ENCODE measurements around the gene BHLHE23. TPM values are rescaled to one million over a fixed set of nuclear protein-coding genes. Genes with fewer than 3 reads are reported as not detected.
A peak's percentile ranks its signal among the peaks of the same experiment; 100 is the strongest.

Gene BHLHE23
- total RNA-seq, 1 experiment from 2014 or later: not detected

- no peak for DNase-seq
- Histone ChIP-seq H3K36me3 (ENCODE audit: insufficient read depth, low read length) (no peaks in the 10 kb centered on the region), H3K4me2 (ENCODE audit: low read depth, low read length, poor library complexity, severe bottlenecking) (peak overlapping the region; percentile 11), H3K9ac (ENCODE audit: low read length) (no peak overlapping the region), H3K9me2 (replicated peaks; ENCODE audit: insufficient read depth, low read length) (no peaks in the 10 kb centered on the region), H3K79me2 (ENCODE audit: low read length) (no peaks in the 10 kb centered on the region), H3K9me3 (ENCODE audit: low read length) (no peaks in the 10 kb centered on the region), H3K4me3 (ENCODE audit: low read length) (no peak overlapping the region), H3K27ac (ENCODE audit: low read length) (no peak overlapping the region), H3K27me3 (ENCODE audit: low read length) (no peaks in the 10 kb centered on the region), H3K4me1 (ENCODE audit: low read length) (no peaks in the 10 kb centered on the region), H4K20me1 (ENCODE audit: insufficient read depth, low read depth, low read length) (no peaks in the 10 kb centered on the region), H2AFZ (ENCODE audit: low read length) (no peak overlapping the region)
Measured at GRCh38 chr20:62989201-62989601, 17.6 kb downstream of the BHLHE23 start.

DNA sequence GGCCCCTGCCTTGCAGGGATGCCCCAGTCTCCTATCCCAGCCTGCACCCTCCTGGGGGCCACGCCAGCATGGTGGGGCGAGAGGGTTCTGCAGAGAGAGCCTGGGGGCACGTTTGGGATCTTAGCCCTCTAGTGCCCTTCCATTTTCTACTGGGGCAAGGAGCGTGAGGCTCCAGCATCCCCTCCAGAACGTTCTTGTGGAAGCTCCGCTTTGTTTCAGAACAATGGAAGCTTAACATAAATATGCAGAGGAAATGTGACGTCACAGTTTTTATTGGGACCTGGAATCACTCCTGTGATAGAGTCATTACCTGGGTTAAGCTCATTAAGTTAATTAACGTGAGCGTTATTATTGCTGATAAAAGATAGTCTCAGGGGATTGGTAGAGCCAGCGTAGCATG is 19.6 kb downstream of the BHLHE23 start:
- DNase-seq: no peak

DNA sequence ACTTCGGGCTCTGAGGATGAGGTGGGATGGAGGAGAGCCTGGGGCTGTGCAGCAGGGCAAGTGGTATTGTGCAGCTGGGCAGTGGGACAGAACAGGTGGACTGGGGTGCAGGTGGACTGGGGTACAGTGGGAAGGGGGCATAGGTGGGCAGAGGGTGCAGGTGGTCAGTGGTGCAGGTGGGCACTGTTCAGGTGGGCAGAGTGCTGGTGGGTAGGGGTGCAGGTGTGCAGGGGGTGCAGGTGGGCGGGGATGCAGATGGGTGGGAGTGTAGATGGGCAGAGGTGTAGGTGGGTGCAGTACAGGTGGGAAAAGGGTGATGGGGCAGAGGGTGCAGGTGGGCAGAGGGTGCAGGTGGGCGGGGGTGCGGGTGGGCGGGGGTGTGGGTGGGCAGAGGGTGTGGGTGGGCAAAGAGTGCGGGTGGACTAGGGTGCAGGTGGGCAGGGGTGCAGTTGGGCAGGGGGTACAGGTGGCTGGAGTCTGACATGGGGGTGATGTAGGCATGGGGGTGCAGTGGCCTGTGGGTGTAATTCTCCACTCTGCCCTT is 20.4 kb downstream of the BHLHE23 start:
- Histone ChIP-seq H3K9me2 (replicated peaks; ENCODE audit: insufficient read depth, low read length) (no peaks in the 10 kb centered on the region), H3K9ac (ENCODE audit: low read length) (no peak overlapping the region), H3K27ac (ENCODE audit: low read length) (no peak overlapping the region), H4K20me1 (ENCODE audit: insufficient read depth, low read depth, low read length) (no peaks in the 10 kb centered on the region), H2AFZ (ENCODE audit: low read length) (no peak overlapping the region), H3K27me3 (ENCODE audit: low read length) (no peaks in the 10 kb centered on the region), H3K9me3 (ENCODE audit: low read length) (no peaks in the 10 kb centered on the region), H3K4me2 (ENCODE audit: low read depth, low read length, poor library complexity, severe bottlenecking) (no peak overlapping the region), H3K4me1 (ENCODE audit: low read length) (no peaks in the 10 kb centered on the region), H3K36me3 (ENCODE audit: insufficient read depth, low read length) (no peaks in the 10 kb centered on the region), H3K4me3 (ENCODE audit: low read length) (no peak overlapping the region), H3K79me2 (ENCODE audit: low read length) (no peaks in the 10 kb centered on the region)
- DNase-seq: no peak

More for the DNA sequence above, 19.6 kb downstream of the BHLHE23 start:
- H3K27me3 ChIP-seq (ENCODE audit: low read length): no peaks in the 10 kb centered on the region
- no peaks in the 10 kb centered on the region for H3K36me3 ChIP-seq (ENCODE audit: insufficient read depth, low read length)
- no peak overlapping the region for H2AFZ ChIP-seq (ENCODE audit: low read length)
- H3K79me2 ChIP-seq (ENCODE audit: low read length): no peaks in the 10 kb centered on the region
- H3K27ac ChIP-seq (ENCODE audit: low read length): no peak overlapping the region
- no peaks in the 10 kb centered on the region for H4K20me1 ChIP-seq (ENCODE audit: insufficient read depth, low read depth, low read length)
- H3K9ac ChIP-seq (ENCODE audit: low read length): no peak overlapping the region
- H3K4me3 ChIP-seq (ENCODE audit: low read length): no peak overlapping the region
- H3K9me2 ChIP-seq (replicated peaks; ENCODE audit: insufficient read depth, low read length): no peaks in the 10 kb centered on the region
- no peak overlapping the region for H3K4me2 ChIP-seq (ENCODE audit: low read depth, low read length, poor library complexity, severe bottlenecking)
- no peaks in the 10 kb centered on the region for H3K4me1 ChIP-seq (ENCODE audit: low read length)
- H3K9me3 ChIP-seq (ENCODE audit: low read length): no peaks in the 10 kb centered on the region

GRCh38 chr20:62985444-62985778 is 21.4 kb downstream of the BHLHE23 start:
- no peak for DNase-seq
- Histone ChIP-seq H3K9ac (ENCODE audit: low read length) (no peak overlapping the region), H2AFZ (ENCODE audit: low read length) (no peak overlapping the region), H3K4me3 (ENCODE audit: low read length) (no peak overlapping the region), H3K4me1 (ENCODE audit: low read length) (no peaks in the 10 kb centered on the region), H3K9me2 (replicated peaks; ENCODE audit: insufficient read depth, low read length) (no peaks in the 10 kb centered on the region), H3K27ac (ENCODE audit: low read length) (no peak overlapping the region), H4K20me1 (ENCODE audit: insufficient read depth, low read depth, low read length) (no peaks in the 10 kb centered on the region), H3K79me2 (ENCODE audit: low read length) (no peaks in the 10 kb centered on the region), H3K4me2 (ENCODE audit: low read depth, low read length, poor library complexity, severe bottlenecking) (no peak overlapping the region), H3K9me3 (ENCODE audit: low read length) (no peaks in the 10 kb centered on the region), H3K27me3 (ENCODE audit: low read length) (no peaks in the 10 kb centered on the region), H3K36me3 (ENCODE audit: insufficient read depth, low read length) (no peaks in the 10 kb centered on the region)

- Histone ChIP-seq H3K9ac (ENCODE audit: low read length) (no peak overlapping the region), H3K79me2 (ENCODE audit: low read length) (no peaks in the 10 kb centered on the region), H4K20me1 (ENCODE audit: insufficient read depth, low read depth, low read length) (no peaks in the 10 kb centered on the region), H3K4me2 (ENCODE audit: low read depth, low read length, poor library complexity, severe bottlenecking) (no peak overlapping the region), H2AFZ (ENCODE audit: low read length) (no peak overlapping the region), H3K36me3 (ENCODE audit: insufficient read depth, low read length) (no peaks in the 10 kb centered on the region), H3K4me3 (ENCODE audit: low read length) (no peak overlapping the region), H3K27me3 (ENCODE audit: low read length) (no peaks in the 10 kb centered on the region), H3K4me1 (ENCODE audit: low read length) (no peaks in the 10 kb centered on the region), H3K9me3 (ENCODE audit: low read length) (no peaks in the 10 kb centered on the region), H3K9me2 (replicated peaks; ENCODE audit: insufficient read depth, low read length) (no peaks in the 10 kb centered on the region), H3K27ac (ENCODE audit: low read length) (no peak overlapping the region)
- no peak for DNase-seq
Measured at GRCh38 chr20:62984666-62985443, 21.9 kb downstream of the BHLHE23 start.

- Histone ChIP-seq H3K4me1 (ENCODE audit: low read length) (peaks cover 6% of the 10 kb centered on the region), H3K9me3 (ENCODE audit: low read length) (no peaks in the 10 kb centered on the region), H3K9me2 (replicated peaks; ENCODE audit: insufficient read depth, low read length) (no peaks in the 10 kb centered on the region), H3K27ac (ENCODE audit: low read length) (no peak overlapping the region), H2AFZ (ENCODE audit: low read length) (no peak overlapping the region), H3K4me3 (ENCODE audit: low read length) (no peak overlapping the region), H3K36me3 (ENCODE audit: insufficient read depth, low read length) (no peaks in the 10 kb centered on the region), H3K4me2 (ENCODE audit: low read depth, low read length, poor library complexity, severe bottlenecking) (no peak overlapping the region), H4K20me1 (ENCODE audit: insufficient read depth, low read depth, low read length) (no peaks in the 10 kb centered on the region; the same call in 1 of the 2 replicates), H3K27me3 (ENCODE audit: low read length) (no peaks in the 10 kb centered on the region), H3K9ac (ENCODE audit: low read length) (no peak overlapping the region), H3K79me2 (ENCODE audit: low read length) (no peaks in the 10 kb centered on the region)
- DNase-seq: no peak
Measured at GRCh38 chr20:62983210-62983609, 23.6 kb downstream of the BHLHE23 start.

GRCh38 chr20:62982124-62983075 is 24.4 kb downstream of the BHLHE23 start:
- Histone ChIP-seq H2AFZ (ENCODE audit: low read length) (no peak overlapping the region), H3K9me3 (ENCODE audit: low read length) (no peaks in the 10 kb centered on the region), H3K9me2 (replicated peaks; ENCODE audit: insufficient read depth, low read length) (no peaks in the 10 kb centered on the region), H3K27me3 (ENCODE audit: low read length) (no peaks in the 10 kb centered on the region), H3K4me3 (ENCODE audit: low read length) (no peak overlapping the region), H3K9ac (ENCODE audit: low read length) (no peak overlapping the region), H3K36me3 (ENCODE audit: insufficient read depth, low read length) (no peaks in the 10 kb centered on the region), H3K4me1 (ENCODE audit: low read length) (peaks cover 14% of the 10 kb centered on the region), H3K27ac (ENCODE audit: low read length) (no peak overlapping the region), H4K20me1 (ENCODE audit: insufficient read depth, low read depth, low read length) (no peaks in the 10 kb centered on the region; the same call in 1 of the 2 replicates), H3K79me2 (ENCODE audit: low read length) (no peaks in the 10 kb centered on the region), H3K4me2 (ENCODE audit: low read depth, low read length, poor library complexity, severe bottlenecking) (no peak overlapping the region)
- DNase-seq: no peak

- Histone ChIP-seq H3K4me1 (ENCODE audit: low read length) (peaks cover 22% of the 10 kb centered on the region), H3K36me3 (ENCODE audit: insufficient read depth, low read length) (no peaks in the 10 kb centered on the region), H4K20me1 (ENCODE audit: insufficient read depth, low read depth, low read length) (no peaks in the 10 kb centered on the region; the same call in 1 of the 2 replicates), H3K9me3 (ENCODE audit: low read length) (no peaks in the 10 kb centered on the region), H3K9me2 (replicated peaks; ENCODE audit: insufficient read depth, low read length) (no peaks in the 10 kb centered on the region), H3K4me3 (ENCODE audit: low read length) (no peak overlapping the region), H3K4me2 (ENCODE audit: low read depth, low read length, poor library complexity, severe bottlenecking) (no peak overlapping the region), H3K79me2 (ENCODE audit: low read length) (no peaks in the 10 kb centered on the region), H3K27me3 (ENCODE audit: low read length) (no peaks in the 10 kb centered on the region), H3K9ac (ENCODE audit: low read length) (no peak overlapping the region), H2AFZ (ENCODE audit: low read length) (no peak overlapping the region), H3K27ac (ENCODE audit: low read length) (no peak overlapping the region)
- DNase-seq: no peak
Measured at GRCh38 chr20:62980970-62981369, 25.8 kb downstream of the BHLHE23 start.

Measured in Karpas-422 (cell line).